SK-N-SH (cell line): ENCODE measurements around the gene TAF11L7. TPM values are rescaled to one million over a fixed set of nuclear protein-coding genes. Genes with fewer than 3 reads are reported as not detected.
A peak's percentile ranks its signal among the peaks of the same experiment; 100 is the strongest.

Source experiments
- CTCF ChIA-PET: fragments of 300-600, 350-600 bp; formaldehyde crosslinking; extraction: SDS; loops from one replicate; lab custom pipeline; 2021; lab: Yijun Ruan, JAX
- POLR2A ChIA-PET: fragments of 350-600 bp; sonication (Branson Sonifier 250); formaldehyde crosslinking; extraction: SDS; loops from one replicate; lab custom pipeline; 2020; ENCODE audit warnings: antibody characterized with exemption, inconsistent platforms; lab: Yijun Ruan, JAX
- DNase-seq: peaks from one replicate; pipeline ENCODE4 v3.0.0; 2012
- H2AFZ ChIP-seq: fragments of 200-600 bp; sonication (generic); 2 replicates; pipeline ENCODE4 v1.8.1; 2016; ENCODE audit warnings: antibody characterized with exemption, mild to moderate bottlenecking, low read depth
- H3F3A ChIP-seq: fragments of 200-600 bp; sonication (generic); replicated peaks from 2 replicates; pipeline ENCODE3; 2016; ENCODE audit warnings: antibody characterized with exemption, mild to moderate bottlenecking; ENCODE audit not compliant: insufficient read depth
- H3K27ac ChIP-seq, 2 experiments: fragments of 200-500 bp in 1 of 2; fragments of 200-600 bp in 1 of 2; sonication (Bioruptor generic) in 1 of 2; sonication (generic), shearing (Covaris generic) in 1 of 2; 2 replicates each; pipeline versions ENCODE4 v1.5.1 to v1.6.1; 2014 to 2016; ENCODE audit warnings: low read depth in 2 of 2, inconsistent platforms in 1 of 2, low read length in 1 of 2, mild to moderate bottlenecking in 1 of 2, mixed read lengths in 1 of 2
- H3K27me3 ChIP-seq: fragments of 200-600 bp; sonication (generic), shearing (Covaris generic); 2 replicates; pipeline ENCODE4 v1.6.1; 2016; ENCODE audit warnings: mixed run types; ENCODE audit not compliant: insufficient read depth
- H3K36me3 ChIP-seq, 2 experiments: fragments of 200-500 bp in 1 of 2; fragments of 200-600 bp in 1 of 2; sonication (Bioruptor generic) in 1 of 2; sonication (generic) in 1 of 2; replicated peaks in 1 of 2; 2 replicates each; pipeline versions ENCODE3 to v1.5.1; 2014 to 2016; ENCODE audit warnings: low read length in 1 of 2, mild to moderate bottlenecking in 1 of 2; ENCODE audit not compliant: insufficient read depth in 2 of 2, control insufficient read depth in 1 of 2
- H3K4me1 ChIP-seq, 2 experiments: fragments of 200-500 bp in 1 of 2; fragments of 200-600 bp in 1 of 2; sonication (Bioruptor generic) in 1 of 2; sonication (generic), shearing (Covaris generic) in 1 of 2; 2 replicates each; pipeline versions ENCODE4 v1.5.1 to v1.6.1; 2014 to 2016; ENCODE audit warnings: low read depth in 1 of 2, low read length in 1 of 2, mixed run types in 1 of 2; ENCODE audit not compliant: insufficient read depth in 2 of 2, control insufficient read depth in 1 of 2
- H3K4me2 ChIP-seq: fragments of 200-600 bp; sonication (generic), shearing (Covaris generic); 2 replicates; pipeline ENCODE4 v1.6.1; 2017; ENCODE audit warnings: mixed run types
- H3K4me3 ChIP-seq, 2 experiments: fragments of 200-500 bp in 1 of 2; fragments of 200-600 bp in 1 of 2; sonication (Bioruptor generic) in 1 of 2; sonication (generic), shearing (Covaris generic) in 1 of 2; 2 replicates each; pipeline versions ENCODE4 v1.5.1 to v1.8.1; 2014 to 2016; ENCODE audit warnings: low read depth in 2 of 2, inconsistent platforms in 1 of 2, low read length in 1 of 2, mild to moderate bottlenecking in 1 of 2, mixed read lengths in 1 of 2, moderate library complexity in 1 of 2
- H3K79me2 ChIP-seq: fragments of 200-600 bp; sonication (generic); 2 replicates; pipeline ENCODE4 v1.8.1; 2017; ENCODE audit warnings: mild to moderate bottlenecking; ENCODE audit not compliant: insufficient read depth
- H3K9ac ChIP-seq: fragments of 200-600 bp; sonication (generic); 2 replicates; pipeline ENCODE4 v1.6.1; 2017; ENCODE audit warnings: mixed run types
- H3K9me2 ChIP-seq: fragments of 200-600 bp; sonication (generic); 2 replicates; pipeline ENCODE4 v1.6.1; 2017; ENCODE audit warnings: mixed run types
- H3K9me3 ChIP-seq: fragments of 200-600 bp; sonication (generic); 2 replicates; pipeline ENCODE4 v1.6.1; 2017; ENCODE audit warnings: mixed run types, mild to moderate bottlenecking, moderate library complexity
- H4K20me1 ChIP-seq: fragments of 200-600 bp; sonication (generic); 2 replicates; pipeline ENCODE4 v1.6.1; 2017; ENCODE audit warnings: mild to moderate bottlenecking, mixed run types; ENCODE audit not compliant: insufficient read depth
- CHD2 ChIP-seq: fragments of 150-350 bp; IDR thresholded peaks from 2 replicates; pipeline ENCODE4 v1.6.1; 2018; ENCODE audit warnings: low read length; ENCODE audit not compliant: partially characterized antibody
- CTCF ChIP-seq: fragments of 200-600 bp; sonication (generic); IDR thresholded peaks from 2 replicates; pipeline ENCODE4 v1.6.1; 2017; ENCODE audit warnings: antibody characterized with exemption, mild to moderate bottlenecking, moderate library complexity
- EP300 ChIP-seq, 2 experiments: IDR thresholded peaks; 2 replicates each; pipeline versions ENCODE4 v1.4.0 to v1.6.1; 2012; ENCODE audit warnings: borderline replicate concordance in 1 of 2, low read depth in 1 of 2, low read length in 1 of 2
- EZH2phosphoT487 ChIP-seq: fragments of 200-600 bp; sonication (generic); IDR thresholded peaks from 2 replicates; pipeline ENCODE4 v1.6.1; 2017; ENCODE audit warnings: low read depth, mixed run types, mild to moderate bottlenecking, antibody characterized with exemption, moderate library complexity, borderline replicate concordance
- FOXJ3 ChIP-seq: sonication (generic); formaldehyde crosslinking; IDR thresholded peaks from 2 replicates; pipeline ENCODE4 v1.5.1; 2020; ENCODE audit warnings: mild to moderate bottlenecking, missing genetic modification reagents
- FOXM1 ChIP-seq: IDR thresholded peaks from 2 replicates; pipeline ENCODE4 v1.4.0; 2012; ENCODE audit warnings: low read depth, mild to moderate bottlenecking
- IRF3 ChIP-seq: fragments of 150-350 bp; IDR thresholded peaks from 2 replicates; pipeline ENCODE4 v1.6.1; 2016; ENCODE audit warnings: mild to moderate bottlenecking, low read depth, low read length
- MAX ChIP-seq: IDR thresholded peaks from 2 replicates; pipeline ENCODE4 v1.4.0; 2012; ENCODE audit warnings: low read depth
- MXI1 ChIP-seq: IDR thresholded peaks from 2 replicates; pipeline ENCODE4 v1.6.1; 2012; ENCODE audit warnings: mild to moderate bottlenecking, low read depth, low read length, improper control_type of control experiment
- NRF1 ChIP-seq: IDR thresholded peaks from 2 replicates; pipeline ENCODE4 v1.6.1; 2012; ENCODE audit warnings: low read depth, mild to moderate bottlenecking, low read length
- RCOR1 ChIP-seq: fragments of 150-350 bp; IDR thresholded peaks from 2 replicates; pipeline ENCODE4 v1.6.1; 2017; ENCODE audit warnings: antibody characterized with exemption, low read length
- RXRA ChIP-seq: IDR thresholded peaks from 2 replicates; pipeline ENCODE4 v1.4.0; 2012; ENCODE audit warnings: low read depth, mild to moderate bottlenecking, borderline replicate concordance
- SIN3A ChIP-seq: IDR thresholded peaks from 2 replicates; pipeline ENCODE4 v1.6.1; 2012; ENCODE audit warnings: low read depth, mild to moderate bottlenecking, low read length, moderate library complexity, borderline replicate concordance
- TAF1 ChIP-seq: IDR thresholded peaks from 2 replicates; pipeline ENCODE4 v1.6.1; 2012; ENCODE audit warnings: low read depth, mild to moderate bottlenecking, low read length, moderate library complexity, borderline replicate concordance
- TEAD4 ChIP-seq: IDR thresholded peaks from 2 replicates; pipeline ENCODE4 v1.4.0; 2012; ENCODE audit warnings: mild to moderate bottlenecking, borderline replicate concordance; ENCODE audit not compliant: insufficient read depth
- USF1 ChIP-seq: IDR thresholded peaks from 2 replicates; pipeline ENCODE4 v1.4.0; 2012; ENCODE audit warnings: low read depth, borderline replicate concordance
- USF2 ChIP-seq: fragments of 150-350 bp; IDR thresholded peaks from 2 replicates; pipeline ENCODE4 v1.6.1; 2017; ENCODE audit warnings: antibody characterized with exemption, low read length, low read depth, borderline replicate concordance
- WGBS: methylation state at CpG from one replicate; pipeline ENCODE4 v1.1.6; 2017; ENCODE audit warnings: low lambda C conversion rate; 5-methylcytosine and 5-hydroxymethylcytosine counted together
- polyA plus RNA-seq, 3 experiments: library from polyadenylated mRNA; depleted of rRNA; stranded (reverse); fragments of >200 nt; gene quantifications; 2 replicates each; pipeline ENCODE4 v1.2.3, GENCODE V29; 2012

TAF11L7 gene
- polyA plus RNA-seq, 1 of the 3 experiments (the other 2 are of a cell fraction) = not detected

GRCh38 chr5:17620627-17621026 is 35.1 kb upstream of the TAF11L7 start:
- H3F3A ChIP-seq = no peaks in the 10 kb centered on the region

GRCh38 chr5:17619354-17619753 is 33.8 kb upstream of the TAF11L7 start:
- no peaks in the 10 kb centered on the region for H3K9me2 ChIP-seq
- POLR2A ChIA-PET = no interaction called here
- 38% methylated on average over 3 of the region's 3 CpGs for WGBS
- TF ChIP-seq USF2 = no peak
- no peak for TF ChIP-seq USF1
- no peak for TF ChIP-seq FOXJ3
- TF ChIP-seq NRF1 = no peak
- TF ChIP-seq IRF3 = no peak
- TF ChIP-seq TEAD4 = no peak
- TF ChIP-seq SIN3A = no peak
- no peak for TF ChIP-seq MXI1
- no peak for TF ChIP-seq EP300 (IDR thresholded peaks at IDR 0.05; ENCODE audit: borderline replicate concordance in 1 of 2, low read depth in 1 of 2, low read length in 1 of 2)
- no peak for TF ChIP-seq FOXM1
- no peak for TF ChIP-seq CHD2
- no peak for TF ChIP-seq MAX
- TF ChIP-seq RCOR1 = no peak
- TF ChIP-seq RXRA = no peak

More at GRCh38 chr5:17620627-17621026, 35.1 kb upstream of the TAF11L7 start:
- CTCF ChIA-PET = no interaction called here
- TF ChIP-seq CTCF (peak; percentile 29), TAF1 (no peak), IRF3 (no peak), EZH2phosphoT487 (no peak), FOXJ3 (no peak)
- TF ChIP-seq, all 33 proteins: peak for 1
- H3K4me3 ChIP-seq = no peak overlapping the region
- no peaks in the 10 kb centered on the region for H3K4me1 ChIP-seq
- POLR2A ChIA-PET = no interaction called here
- no peaks in the 10 kb centered on the region for H3K79me2 ChIP-seq
- H3K9me3 ChIP-seq = no peaks in the 10 kb centered on the region
- no peaks in the 10 kb centered on the region for H3K27me3 ChIP-seq
- 69% methylated on average over 5 of the region's 17 CpGs for WGBS
- H3K9ac ChIP-seq = no peak overlapping the region
- no peak overlapping the region for H2AFZ ChIP-seq
- H4K20me1 ChIP-seq = no peaks in the 10 kb centered on the region
- peak; percentile 27 for DNase-seq
- no peaks in the 10 kb centered on the region for H3K9me2 ChIP-seq
- H3K4me2 ChIP-seq = no peak overlapping the region
- H3K27ac ChIP-seq = no peak overlapping the region
- no peaks in the 10 kb centered on the region for H3K36me3 ChIP-seq

More at GRCh38 chr5:17619354-17619753, 33.8 kb upstream of the TAF11L7 start:
- H4K20me1 ChIP-seq = no peaks in the 10 kb centered on the region
- H3K79me2 ChIP-seq = no peaks in the 10 kb centered on the region
- no peak overlapping the region for H3K27ac ChIP-seq
- no peak overlapping the region for H3K9ac ChIP-seq
- no peaks in the 10 kb centered on the region for H3K4me1 ChIP-seq
- no peak overlapping the region for H3K4me3 ChIP-seq
- H3F3A ChIP-seq = no peaks in the 10 kb centered on the region
- CTCF ChIA-PET = no interaction called here
- no peaks in the 10 kb centered on the region for H3K27me3 ChIP-seq
- H2AFZ ChIP-seq = no peak overlapping the region
- no peak overlapping the region for H3K4me2 ChIP-seq
- DNase-seq = no peak
- no peaks in the 10 kb centered on the region for H3K9me3 ChIP-seq
- H3K36me3 ChIP-seq = no peaks in the 10 kb centered on the region
